ENCODE results near the gene PITPNB. TPM values are rescaled to one million over a fixed set of nuclear protein-coding genes. Genes with fewer than 3 reads are reported as not detected.

The PITPNB gene
- total RNA-seq, 3 donors from 2014 or later: 42.5 to 130 (median 47.4) TPM

- H3K4me1 ChIP-seq (ENCODE audit: low read depth): no peaks in the 10 kb centered on the region
- no peaks in the 10 kb centered on the region for H3K36me3 ChIP-seq (ENCODE audit: low read depth)
- no peak for TF ChIP-seq CTCF (IDR thresholded peaks at IDR 0.05)
- H3K4me3 ChIP-seq: no peak overlapping the region
- no peak for DNase-seq
- no peaks in the 10 kb centered on the region for H3K9me3 ChIP-seq
- no peak for ATAC-seq
- intact Hi-C loops (cut with DNase I, micrococcal nuclease): no loop called here
Observed at GRCh38 chr22:27906241-27906640, 12.8 kb downstream of the PITPNB start.

GRCh38 chr22:27905653-27906052 lies 13.4 kb downstream of the PITPNB start:
- TF ChIP-seq CTCF (IDR thresholded peaks at IDR 0.05): no peak
- H3K9me3 ChIP-seq: no peaks in the 10 kb centered on the region
- no peaks in the 10 kb centered on the region for H3K36me3 ChIP-seq (ENCODE audit: low read depth)
- ATAC-seq (no peak), DNase-seq (no peak)
- intact Hi-C loops (cut with DNase I, micrococcal nuclease): no loop called here
- no peaks in the 10 kb centered on the region for H3K4me1 ChIP-seq (ENCODE audit: low read depth)
- no peak overlapping the region for H3K4me3 ChIP-seq

- intact Hi-C loops (cut with DNase I, micrococcal nuclease): no loop called here
- no peak for DNase-seq
- H3K9me3 ChIP-seq: no peaks in the 10 kb centered on the region
- no peak for ATAC-seq
- no peak for TF ChIP-seq CTCF (IDR thresholded peaks at IDR 0.05)
- H3K4me3 ChIP-seq: no peak overlapping the region
- H3K4me1 ChIP-seq (ENCODE audit: low read depth): no peaks in the 10 kb centered on the region
- H3K36me3 ChIP-seq (ENCODE audit: low read depth): no peaks in the 10 kb centered on the region
Observed at GRCh38 chr22:27903805-27904473, 15.1 kb downstream of the PITPNB start.

- H3K4me3 ChIP-seq: no peak overlapping the region
- DNase-seq: no peak
- H3K4me1 ChIP-seq (ENCODE audit: low read depth): no peaks in the 10 kb centered on the region
- peaks cover 6% of the 10 kb centered on the region for H3K36me3 ChIP-seq (ENCODE audit: low read depth)
- H3K9me3 ChIP-seq: no peaks in the 10 kb centered on the region
- no peak for ATAC-seq
- TF ChIP-seq CTCF (IDR thresholded peaks at IDR 0.05): no peak
- intact Hi-C loops (cut with DNase I, micrococcal nuclease): no loop called here
Observed at GRCh38 chr22:27900153-27900552, 18.9 kb downstream of the PITPNB start.

- intact Hi-C loops (cut with DNase I, micrococcal nuclease): no loop called here
- no peak for TF ChIP-seq CTCF (IDR thresholded peaks at IDR 0.05)
- Histone ChIP-seq H3K4me1 (ENCODE audit: low read depth) (no peaks in the 10 kb centered on the region), H3K4me3 (no peak overlapping the region), H3K9me3 (no peaks in the 10 kb centered on the region), H3K36me3 (ENCODE audit: low read depth) (peaks cover 6% of the 10 kb centered on the region)
- ATAC-seq (no peak), DNase-seq (no peak)
Observed at GRCh38 chr22:27896245-27896644, 22.8 kb downstream of the PITPNB start.

- peaks cover 6% of the 10 kb centered on the region for H3K36me3 ChIP-seq (ENCODE audit: low read depth)
- no peak for TF ChIP-seq CTCF (IDR thresholded peaks at IDR 0.05)
- no peaks in the 10 kb centered on the region for H3K4me1 ChIP-seq (ENCODE audit: low read depth)
- ATAC-seq: peak; percentile 23
- no peak for DNase-seq
- H3K4me3 ChIP-seq: no peak overlapping the region
- no peaks in the 10 kb centered on the region for H3K9me3 ChIP-seq
- intact Hi-C loops (cut with DNase I, micrococcal nuclease): no loop called here
Observed at GRCh38 chr22:27895600-27895999, 23.5 kb downstream of the PITPNB start.

Data from mucosa of descending colon (tissue), 3 donors.